ENCODE data around the gene TSHZ2. TPM values are rescaled to one million over a fixed set of nuclear protein-coding genes. Genes with fewer than 3 reads are reported as not detected.

Gene TSHZ2
- total and polyA plus RNA-seq, 2 donors (not counting 1 experiment from before 2014, with no cell fraction given) = 1.00 to 5.7 TPM

- peaks cover 2 to 5% of the 10 kb centered on the region in 2 donors for H3K4me1 ChIP-seq (ENCODE audit: control insufficient read depth in 2 of 2, insufficient read depth in 2 of 2, low read length in 2 of 2)
- ATAC-seq (ENCODE audit: low read depth) (peak; percentile 48), DNase-seq (peak; percentile 33)
- no peaks in the 10 kb centered on the region for H3K79me2 ChIP-seq (ENCODE audit: control insufficient read depth, insufficient read depth, low read length)
- peak overlapping the region in 4 of 5 experiments; percentile 30 to 60 (median 52) for H3K4me3 ChIP-seq (ENCODE audit: control extremely low read depth in 1 of 5, extremely low read depth in 1 of 5, insufficient read depth in 1 of 5, low read depth in 2 of 5, low read length in 4 of 5)
- H3K27ac ChIP-seq (ENCODE audit: low read length in 2 of 2) = no peak overlapping the region
- no peaks in the 10 kb centered on the region for H3K36me3 ChIP-seq (replicated peaks in 1 of 2; ENCODE audit: control extremely low read depth in 1 of 2, control insufficient read depth in 1 of 2, extremely low read depth in 1 of 2, insufficient read depth in 2 of 2, low read length in 1 of 2)
- intact Hi-C loops (cut with micrococcal nuclease) = loop anchor here (2.0 kb wide), 1 partner anchor 28 kb away; no protein-coding TSS in a partner anchor
- peaks cover 61% of the 10 kb centered on the region for H3K27me3 Mint-ChIP-seq
- POLR2A ChIA-PET = interaction anchor here (1.5 kb wide), 1 partner anchor 29 kb away, joined by 8 read pairs; no protein-coding TSS in a partner anchor
- no peaks in the 10 kb centered on the region for H3K9me3 ChIP-seq (ENCODE audit: control extremely low read depth in 1 of 3, control insufficient read depth in 2 of 3, insufficient read depth in 1 of 3, low read length in 2 of 3)
- WGBS (ENCODE audit: insufficient coverage) = 8% methylated on average over 32 of the region's 39 CpGs
- peak overlapping the region; percentile 55 for H3K9ac ChIP-seq (ENCODE audit: low read length)
- CTCF ChIA-PET = interaction anchor here (1.0 to 2.0 kb wide), 2 partner anchors 28 to 184 kb away, joined by 3 to 6 read pairs; no protein-coding TSS in a partner anchor
- H2AFZ ChIP-seq (ENCODE audit: insufficient read depth, low read depth, low read length, poor library complexity, severe bottlenecking) = peak overlapping the region; percentile 67
- H3K4me3 Mint-ChIP-seq = peak overlapping the region; percentile 90
- peak overlapping the region; percentile 59 for H3K27ac Mint-ChIP-seq
- TF ChIP-seq, protein P1, sequence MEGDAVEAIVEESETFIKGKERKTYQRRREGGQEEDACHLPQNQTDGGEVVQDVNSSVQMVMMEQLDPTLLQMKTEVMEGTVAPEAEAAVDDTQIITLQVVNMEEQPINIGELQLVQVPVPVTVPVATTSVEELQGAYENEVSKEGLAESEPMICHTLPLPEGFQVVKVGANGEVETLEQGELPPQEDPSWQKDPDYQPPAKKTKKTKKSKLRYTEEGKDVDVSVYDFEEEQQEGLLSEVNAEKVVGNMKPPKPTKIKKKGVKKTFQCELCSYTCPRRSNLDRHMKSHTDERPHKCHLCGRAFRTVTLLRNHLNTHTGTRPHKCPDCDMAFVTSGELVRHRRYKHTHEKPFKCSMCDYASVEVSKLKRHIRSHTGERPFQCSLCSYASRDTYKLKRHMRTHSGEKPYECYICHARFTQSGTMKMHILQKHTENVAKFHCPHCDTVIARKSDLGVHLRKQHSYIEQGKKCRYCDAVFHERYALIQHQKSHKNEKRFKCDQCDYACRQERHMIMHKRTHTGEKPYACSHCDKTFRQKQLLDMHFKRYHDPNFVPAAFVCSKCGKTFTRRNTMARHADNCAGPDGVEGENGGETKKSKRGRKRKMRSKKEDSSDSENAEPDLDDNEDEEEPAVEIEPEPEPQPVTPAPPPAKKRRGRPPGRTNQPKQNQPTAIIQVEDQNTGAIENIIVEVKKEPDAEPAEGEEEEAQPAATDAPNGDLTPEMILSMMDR (IDR thresholded peaks at IDR 0.05) = no peak
- no peak for TF ChIP-seq EZH2 (IDR thresholded peaks at IDR 0.05; ENCODE audit: borderline replicate concordance, insufficient read depth, low read depth, low read length, poor library complexity, severe bottlenecking)
- H3K9me3 Mint-ChIP-seq (ENCODE audit: insufficient read depth) = no peaks in the 10 kb centered on the region
- peaks cover 25% of the 10 kb centered on the region for H3K4me1 Mint-ChIP-seq
- no peaks in the 10 kb centered on the region for H4K20me1 ChIP-seq (ENCODE audit: control insufficient read depth, insufficient read depth, low read length, poor library complexity, severe bottlenecking)
- H3K27me3 ChIP-seq (replicated peaks in 1 of 4; ENCODE audit: control extremely low read depth in 1 of 4, control insufficient read depth in 3 of 4, insufficient read depth in 4 of 4, low read length in 3 of 4) = peaks cover 0 to 19% (median 11%) of the 10 kb centered on the region in 4 experiments
- H3K4me2 ChIP-seq (replicated peaks; ENCODE audit: low read depth, low read length, poor library complexity, severe bottlenecking) = peak overlapping the region; percentile 59
Measured at GRCh38 chr20:52972965-52973819, 1.0 kb downstream of the TSHZ2 start.
